DND-41 (cell line): ENCODE measurements around the gene ZDHHC14.

Source experiments
- ATAC-seq: fragments of 200-7000 bp; cut with Tn5 transposase; 3 replicates; pipeline ENCODE4 v1.9.1; 2021; ENCODE audit warnings: low read depth; ENCODE audit not compliant: insufficient read depth
- DNase-seq: peaks from one replicate; pipeline ENCODE4 v3.0.0-alpha.2; 2020
- H2AFZ ChIP-seq: 2 replicates; pipeline ENCODE4 v1.6.0; 2012; ENCODE audit warnings: low read depth, low read length
- H3K27ac ChIP-seq: 2 replicates; pipeline ENCODE4 v1.5.1; 2012; ENCODE audit warnings: low read length, inconsistent platforms
- H3K27me3 ChIP-seq: fragments of 200-600 bp; sonication (generic); 2 replicates; pipeline ENCODE4 v1.6.0; 2012; ENCODE audit warnings: low read length, mild to moderate bottlenecking, inconsistent platforms; ENCODE audit not compliant: insufficient read depth, poor library complexity
- H3K36me3 ChIP-seq: 2 replicates; pipeline ENCODE4 v1.5.1; 2012; ENCODE audit warnings: low read length, inconsistent platforms; ENCODE audit not compliant: insufficient read depth
- H3K4me1 ChIP-seq: 2 replicates; pipeline ENCODE4 v1.5.1; 2012; ENCODE audit warnings: mild to moderate bottlenecking, low read length; ENCODE audit not compliant: insufficient read depth
- H3K4me2 ChIP-seq: 2 replicates; pipeline ENCODE4 v1.6.0; 2012; ENCODE audit warnings: mild to moderate bottlenecking, moderate library complexity, low read length, inconsistent platforms; ENCODE audit not compliant: insufficient read depth
- H3K4me3 ChIP-seq, 2 experiments: fragments of 200-600 bp in 1 of 2; shearing (Covaris generic) in 1 of 2; 2 replicates each; pipeline ENCODE4 v1.5.1; 2012 to 2016; ENCODE audit warnings: inconsistent platforms in 2 of 2, low read length in 2 of 2, mild to moderate bottlenecking in 2 of 2, low read depth in 1 of 2, moderate library complexity in 1 of 2
- H3K79me2 ChIP-seq: 2 replicates; pipeline ENCODE4 v1.6.0; 2012; ENCODE audit warnings: low read length, inconsistent platforms; ENCODE audit not compliant: insufficient read depth
- H3K9ac ChIP-seq: 2 replicates; pipeline ENCODE4 v1.6.0; 2012; ENCODE audit warnings: low read depth, mild to moderate bottlenecking, inconsistent platforms, low read length, moderate library complexity
- H3K9me3 ChIP-seq: 2 replicates; pipeline ENCODE4 v1.5.1; 2012; ENCODE audit warnings: low read length, moderate library complexity, mild to moderate bottlenecking, inconsistent platforms; ENCODE audit not compliant: insufficient read depth, severe bottlenecking
- H4K20me1 ChIP-seq: 2 replicates; pipeline ENCODE4 v1.6.0; 2012; ENCODE audit warnings: low read length; ENCODE audit not compliant: insufficient read depth
- CTCF ChIP-seq: IDR thresholded peaks from 2 replicates; pipeline ENCODE4 v1.5.1; 2012; ENCODE audit warnings: borderline replicate concordance, low read length, moderate library complexity, mild to moderate bottlenecking; ENCODE audit not compliant: poor library complexity, severe bottlenecking; ENCODE audit errors: extremely low read depth
- EZH2 ChIP-seq: IDR thresholded peaks from 3 replicates; pipeline ENCODE4 v1.6.1; 2012; ENCODE audit warnings: borderline replicate concordance, low read depth, mild to moderate bottlenecking, moderate library complexity, low read length, inconsistent platforms; ENCODE audit not compliant: severe bottlenecking

ZDHHC14 gene

GRCh38 chr6:157595768-157596167 lies 214.8 kb downstream of the ZDHHC14 start:
- Histone ChIP-seq H3K27me3 (no peaks in the 10 kb centered on the region), H3K4me2 (no peak overlapping the region), H3K9ac (no peak overlapping the region), H4K20me1 (no peaks in the 10 kb centered on the region), H3K36me3 (no peaks in the 10 kb centered on the region), H3K4me3 (no peak overlapping the region), H3K9me3 (no peaks in the 10 kb centered on the region), H3K4me1 (no peaks in the 10 kb centered on the region), H2AFZ (no peak overlapping the region), H3K79me2 (no peaks in the 10 kb centered on the region), H3K27ac (no peak overlapping the region)
- no peak for TF ChIP-seq CTCF
- no peak for TF ChIP-seq EZH2
- DNase-seq, result no peak
- no peak for ATAC-seq

DNA sequence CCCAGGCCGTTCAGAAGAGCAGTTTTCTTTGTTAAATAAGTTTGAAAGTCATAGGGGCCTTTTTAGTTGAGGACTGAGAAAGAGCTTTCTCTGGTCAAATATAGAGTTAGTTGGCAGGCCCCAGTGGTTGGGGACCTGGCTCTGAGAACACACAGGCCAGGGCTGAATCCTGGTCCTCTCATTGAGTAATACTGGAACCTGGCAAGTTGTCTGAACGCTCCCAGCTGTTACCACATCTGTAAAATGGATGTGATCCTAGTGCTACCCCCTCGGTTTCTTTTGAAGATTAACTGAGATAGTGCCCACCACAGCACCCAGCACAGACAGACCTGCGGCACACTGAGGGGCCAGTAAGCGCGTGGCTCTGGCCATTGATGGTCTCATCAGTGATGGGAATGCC lies 215.5 kb downstream of the ZDHHC14 start:
- Histone ChIP-seq H3K4me3 (no peak overlapping the region), H3K9me3 (no peaks in the 10 kb centered on the region), H3K4me2 (no peak overlapping the region), H4K20me1 (no peaks in the 10 kb centered on the region), H3K4me1 (no peaks in the 10 kb centered on the region), H3K27me3 (no peaks in the 10 kb centered on the region), H2AFZ (no peak overlapping the region), H3K9ac (no peak overlapping the region), H3K36me3 (no peaks in the 10 kb centered on the region), H3K79me2 (no peaks in the 10 kb centered on the region), H3K27ac (no peak overlapping the region)
- ATAC-seq (no peak), DNase-seq (no peak)
- no peak for TF ChIP-seq EZH2
- no peak for TF ChIP-seq CTCF

GRCh38 chr6:157596886-157597285 lies 215.9 kb downstream of the ZDHHC14 start:
- no peak for DNase-seq

More at GRCh38 chr6:157596886-157597285, 215.9 kb downstream of the ZDHHC14 start:
- Histone ChIP-seq H3K9ac (no peak overlapping the region), H3K4me3 (no peak overlapping the region), H3K36me3 (no peaks in the 10 kb centered on the region), H3K27me3 (no peaks in the 10 kb centered on the region), H3K4me2 (no peak overlapping the region), H3K27ac (no peak overlapping the region), H3K4me1 (no peaks in the 10 kb centered on the region), H3K79me2 (no peaks in the 10 kb centered on the region), H2AFZ (no peak overlapping the region), H3K9me3 (no peaks in the 10 kb centered on the region), H4K20me1 (no peaks in the 10 kb centered on the region)
- no peak for ATAC-seq
- TF ChIP-seq CTCF (no peak), EZH2 (no peak)
